Eye (tissue), 1 donor: Measurements from ENCODE around the gene CYP4F2.
"Not testable (repeated sequence)": the region's sequence is repeated elsewhere in the genome, so short reads cannot be mapped to it uniquely, and the experiment has no call there.

Experiments
- DNase-seq: peaks from one replicate; pipeline ENCODE4 v3.0.0-alpha.2; 2015

CYP4F2 gene

DNA sequence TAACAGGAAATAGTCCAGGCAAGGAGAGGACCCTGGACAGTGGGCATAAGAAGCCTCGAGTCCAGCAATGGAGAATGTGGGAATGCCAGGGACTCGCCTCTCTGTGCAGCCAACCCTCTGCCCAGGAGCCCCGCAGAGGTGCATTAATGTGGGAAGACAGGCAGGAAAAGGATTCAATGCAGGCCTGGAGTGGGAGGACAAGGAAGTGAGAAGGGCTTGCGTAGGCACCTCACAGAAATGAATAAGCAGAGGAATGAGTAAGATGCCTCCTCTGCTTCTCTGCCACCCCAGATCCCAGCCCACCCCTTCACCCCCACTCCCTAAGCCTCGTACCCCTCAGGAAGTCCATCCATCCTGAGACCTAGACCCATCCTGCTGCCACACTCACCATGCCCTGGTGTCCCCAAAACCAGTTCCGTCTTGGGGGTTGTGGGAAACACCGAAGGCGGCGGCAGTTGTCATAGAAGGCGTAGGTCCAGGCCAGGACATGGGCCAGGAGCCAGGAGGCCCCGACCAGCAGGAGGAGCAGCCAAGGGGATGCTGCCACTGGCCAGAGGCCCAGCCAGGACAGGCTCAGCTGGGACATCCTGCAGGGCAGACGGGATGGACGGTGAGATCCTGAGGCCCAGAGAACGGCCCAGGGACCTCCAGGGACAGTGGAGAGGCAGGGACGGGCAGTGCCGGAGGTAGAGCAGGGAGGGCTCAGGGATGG, 692 bp downstream of the CYP4F2 start:
- no peak for DNase-seq

DNA sequence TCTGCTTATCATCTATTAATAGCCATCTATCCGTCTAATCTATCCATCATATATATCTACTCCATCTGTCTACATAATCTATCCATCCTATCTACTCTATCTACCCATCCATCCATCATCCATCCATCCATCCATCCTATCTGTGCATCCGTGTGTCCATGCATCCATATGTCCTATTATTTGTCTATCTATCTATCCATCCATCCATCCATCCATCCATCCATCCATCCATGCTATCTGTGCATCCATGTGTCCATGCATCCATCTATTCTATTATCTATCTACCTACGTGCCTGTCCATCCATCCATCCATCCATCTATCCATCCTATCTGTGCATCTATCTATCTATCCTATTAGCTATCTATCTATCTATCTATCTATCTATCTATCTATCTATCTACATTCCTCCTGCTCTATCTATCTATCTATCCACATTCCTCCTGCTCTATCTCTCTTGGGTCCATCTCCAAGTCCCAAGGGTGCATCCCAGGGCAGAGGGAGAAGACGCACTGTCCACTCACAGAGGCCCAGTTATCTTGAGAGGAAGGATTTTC, 1.9 kb downstream of the CYP4F2 start:
- no peak for DNase-seq

DNA sequence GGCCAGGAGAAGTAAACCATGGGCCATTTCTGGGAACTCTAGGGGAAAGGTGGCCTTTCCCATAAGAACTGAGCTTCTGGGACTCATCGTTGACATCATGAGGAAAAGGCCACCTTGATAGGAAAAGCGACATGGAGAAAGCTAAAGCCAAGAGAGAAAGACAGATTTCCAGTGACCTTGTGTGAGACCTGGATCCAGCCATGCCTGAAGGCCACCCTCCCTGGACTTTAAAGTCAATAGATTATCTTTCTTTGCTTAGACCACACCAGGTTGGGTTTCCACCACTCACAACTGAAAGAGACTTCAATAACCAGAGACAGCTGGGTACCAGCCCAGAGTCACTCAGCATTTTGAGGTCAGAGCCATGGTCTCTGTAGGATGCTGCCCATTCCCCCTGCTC, 3.5 kb downstream of the CYP4F2 start:
- DNase-seq: no peak

DNA sequence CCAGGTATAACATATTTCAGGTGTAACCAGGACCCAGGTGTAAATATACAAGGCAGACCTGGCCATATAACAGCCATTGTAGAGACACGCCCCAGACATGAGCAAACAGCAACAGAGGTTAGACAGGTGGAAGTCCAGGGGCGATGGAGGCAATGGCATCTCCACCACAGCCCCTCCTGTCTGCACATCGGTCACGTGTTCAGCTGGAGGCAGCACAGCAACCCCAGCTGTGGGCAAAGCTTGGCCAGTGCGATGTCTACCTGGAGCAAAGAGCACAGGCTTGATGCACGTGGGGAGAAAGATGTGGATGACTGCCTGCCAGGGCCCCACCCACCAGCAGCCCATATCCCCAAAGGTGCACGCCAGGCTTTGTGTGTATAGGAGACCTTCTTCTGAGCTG, 4.4 kb downstream of the CYP4F2 start:
- DNase-seq: no peak

DNA sequence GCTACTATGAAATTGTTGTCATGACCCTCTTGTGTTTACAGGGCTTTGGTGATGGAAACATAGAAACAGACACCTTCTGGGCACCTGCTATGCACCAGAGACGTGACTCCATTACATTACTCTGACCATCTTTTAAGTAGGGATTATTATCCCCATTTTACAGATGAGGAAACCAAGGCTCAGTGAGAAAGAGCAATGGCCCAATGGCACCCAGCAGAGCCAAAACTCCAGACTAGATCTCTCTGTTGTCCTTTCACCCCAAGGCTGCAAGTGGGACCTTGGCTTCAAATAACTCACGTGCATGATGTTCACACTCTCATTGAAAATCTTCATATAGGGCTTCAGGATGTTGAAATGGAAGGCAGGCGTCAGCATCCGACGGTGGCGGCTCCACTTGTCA, 5.9 kb downstream of the CYP4F2 start:
- DNase-seq: no peak

DNA sequence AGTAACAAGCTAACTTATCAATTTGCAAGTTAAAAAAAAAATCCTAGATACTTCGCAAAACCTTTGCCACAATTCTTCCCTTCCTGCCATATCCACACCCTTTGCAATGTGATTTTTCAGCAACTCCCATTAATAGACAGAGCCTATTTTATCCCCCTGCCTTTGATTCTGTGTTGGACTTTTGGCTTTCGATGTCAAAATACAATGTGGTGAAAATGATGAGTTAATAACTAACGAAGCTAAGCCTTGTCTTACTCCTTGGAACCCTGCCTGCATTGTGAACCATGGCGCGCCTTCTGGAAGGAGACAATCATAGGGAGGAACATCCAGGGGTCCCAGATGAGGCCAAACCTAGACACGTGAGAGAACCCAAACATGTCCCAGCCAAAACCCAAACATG, 6.4 kb downstream of the CYP4F2 start:
- DNase-seq: no peak

DNA sequence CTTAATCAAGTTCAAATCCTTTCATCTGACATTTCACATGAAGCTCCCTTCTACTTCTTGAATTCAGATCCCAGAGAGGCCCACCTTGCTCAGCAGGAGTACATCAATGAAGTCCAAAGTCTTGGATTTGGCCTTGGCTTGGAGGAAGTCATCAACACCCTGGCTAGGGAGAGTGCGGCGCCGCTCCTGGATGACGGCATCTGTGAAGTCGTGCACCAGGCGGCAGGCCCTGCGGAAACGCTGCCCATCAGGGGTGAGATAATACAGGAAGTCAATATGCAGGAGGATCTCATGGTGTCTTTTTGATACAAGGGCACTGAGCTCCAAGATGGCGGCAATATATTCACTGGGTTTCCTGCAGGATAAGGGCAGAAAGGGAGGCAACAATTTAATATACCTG, 8.5 kb downstream of the CYP4F2 start:
- not testable (repeated sequence) for DNase-seq

DNA sequence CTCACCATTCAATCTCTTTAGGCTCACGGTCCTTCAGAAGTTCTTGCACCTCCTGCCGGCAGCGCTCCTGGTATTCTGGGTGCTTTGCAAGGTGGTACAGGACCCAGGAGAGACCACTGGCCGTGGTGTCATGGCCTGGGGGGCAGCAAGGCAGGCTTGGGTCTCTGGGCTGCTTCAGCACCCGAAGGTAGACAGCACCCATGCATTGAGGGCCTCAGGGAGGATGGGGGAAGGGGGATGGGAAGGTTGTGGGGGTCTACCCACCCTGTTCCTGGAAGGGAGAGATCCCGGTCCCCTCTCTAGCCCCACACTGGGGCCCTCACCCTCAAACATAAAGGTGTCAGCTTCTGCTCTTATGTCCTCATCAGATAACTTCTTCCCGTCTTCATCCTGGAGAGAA, 12.0 kb downstream of the CYP4F2 start:
- no peak for DNase-seq

DNA sequence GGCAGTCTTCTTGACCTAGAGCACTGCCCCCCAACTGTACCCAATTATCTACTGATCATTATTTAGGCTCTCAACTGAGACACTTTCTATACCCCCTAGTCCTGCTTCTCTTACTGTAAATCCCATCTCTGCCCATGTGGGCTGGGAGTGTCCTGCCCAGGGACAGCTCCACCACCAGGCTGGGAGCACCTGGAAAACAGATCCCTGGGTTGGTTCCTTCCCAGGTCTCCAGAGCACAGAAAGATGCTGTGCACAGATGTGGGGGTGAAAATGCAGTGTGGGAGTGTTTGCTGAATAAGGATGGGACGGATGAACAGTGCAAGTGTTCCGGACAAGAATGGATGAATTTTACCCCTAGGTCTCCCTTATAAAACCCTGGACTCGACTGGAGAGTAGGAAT, 12.7 kb downstream of the CYP4F2 start:
- DNase-seq: no peak

DNA sequence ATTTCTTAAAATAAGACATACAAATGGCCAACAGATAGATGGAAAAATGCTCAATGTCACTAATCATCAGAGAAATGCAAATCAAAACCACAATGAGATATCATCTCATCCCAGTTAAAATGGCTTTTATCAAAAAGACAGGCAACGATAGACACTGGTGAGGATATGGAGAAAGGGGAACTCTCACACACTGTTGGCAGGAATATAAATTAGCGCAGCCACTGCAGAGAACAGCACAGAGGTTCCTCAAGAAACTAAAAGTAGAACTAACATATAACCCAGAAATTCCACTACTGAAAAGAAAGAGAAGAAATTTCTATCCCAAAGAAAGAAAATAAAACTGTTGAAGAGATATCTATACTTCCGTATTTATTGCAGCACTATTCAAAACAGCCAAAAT, 14.5 kb downstream of the CYP4F2 start:
- not testable (repeated sequence) for DNase-seq

DNA sequence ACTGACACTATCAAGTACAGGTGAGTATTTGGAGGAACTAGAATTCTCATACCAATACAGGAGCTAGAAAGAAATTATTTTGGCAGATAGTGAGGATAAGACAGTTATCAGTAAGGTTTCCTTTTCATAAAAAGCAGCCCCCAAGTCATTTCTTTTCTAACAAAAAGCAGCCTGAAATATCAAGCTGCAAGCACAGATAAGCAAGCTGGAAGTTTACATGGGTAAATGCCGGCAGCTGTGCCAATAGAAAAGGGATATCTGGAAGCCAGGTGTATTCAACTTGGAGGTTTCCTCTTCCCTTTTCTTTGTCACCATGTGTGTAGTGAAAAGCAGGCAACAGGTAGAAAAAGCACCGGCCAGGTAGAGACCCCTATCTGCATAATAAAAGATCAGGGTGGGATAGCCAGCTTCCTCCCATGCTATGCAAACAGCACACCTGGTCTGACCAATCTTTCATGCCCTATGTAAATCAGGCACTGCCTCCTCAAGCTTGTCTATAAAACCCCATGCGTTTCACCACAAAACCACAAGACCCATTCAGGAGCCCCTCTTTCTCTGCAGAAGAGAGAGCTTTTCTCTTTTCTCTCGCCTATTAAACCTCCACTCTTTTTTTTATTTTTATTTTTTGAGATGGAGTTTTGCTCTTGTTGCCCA, 22.9 kb downstream of the CYP4F2 start:
- DNase-seq: no peak

DNA sequence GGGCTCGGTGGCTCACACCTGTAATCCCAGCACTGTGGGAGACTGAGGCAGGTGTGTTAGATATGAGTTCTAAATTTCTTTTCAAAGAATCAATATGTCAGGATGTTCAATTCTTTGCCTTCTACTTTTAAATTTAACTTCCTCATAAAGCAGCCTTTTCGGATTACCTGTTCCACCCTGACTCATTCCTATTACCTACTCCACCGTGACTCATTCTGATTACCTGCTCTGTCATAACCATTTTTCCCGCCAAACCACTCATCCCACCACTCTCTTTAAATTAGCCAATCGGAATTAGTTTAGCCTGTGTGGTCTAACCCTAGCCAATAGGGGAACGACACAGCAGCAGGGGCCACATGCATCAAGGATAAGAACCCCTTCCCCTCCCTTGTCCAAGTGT, 24.1 kb downstream of the CYP4F2 start:
- not testable (repeated sequence) for DNase-seq

DNA sequence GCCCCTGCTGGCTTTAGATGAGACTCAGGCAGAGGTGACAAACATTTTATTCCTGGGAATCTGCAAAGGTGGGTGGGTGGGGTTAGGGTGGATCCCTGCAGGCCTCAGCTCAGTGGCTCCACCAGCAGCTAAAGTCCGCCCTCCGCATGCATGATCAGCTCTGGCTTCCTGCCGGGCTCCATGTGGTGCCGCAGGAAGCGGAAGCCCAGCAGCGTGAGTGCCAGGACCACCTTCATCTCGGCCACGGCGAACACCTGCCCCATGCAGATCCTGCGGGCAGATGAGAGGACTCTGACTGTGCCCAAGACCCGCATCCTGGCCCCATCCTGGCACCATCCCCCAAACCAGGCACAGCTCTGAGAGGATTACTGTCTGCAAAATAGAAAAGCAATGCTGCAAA, 26.3 kb downstream of the CYP4F2 start:
- no peak for DNase-seq

DNA sequence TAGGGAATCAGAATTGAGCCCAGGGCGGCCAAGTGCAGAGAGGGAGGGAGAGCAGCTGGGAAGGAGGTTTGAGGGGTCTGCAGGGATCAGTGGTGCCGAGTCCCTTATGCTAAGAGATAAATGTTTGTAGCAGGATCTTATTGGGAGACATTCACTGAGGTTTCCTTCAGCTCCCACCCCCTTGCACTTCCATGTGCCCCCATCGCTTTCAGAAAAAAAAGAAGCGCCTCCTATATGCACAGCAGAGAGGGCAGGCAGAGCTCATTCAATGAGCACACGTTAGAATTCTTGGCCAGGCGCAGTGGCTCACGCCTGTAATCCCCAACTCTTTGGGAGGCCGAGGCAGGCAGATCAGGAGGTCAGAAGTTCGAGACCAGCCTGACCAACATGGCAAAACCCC, 28.0 kb downstream of the CYP4F2 start:
- DNase-seq: no peak

DNA sequence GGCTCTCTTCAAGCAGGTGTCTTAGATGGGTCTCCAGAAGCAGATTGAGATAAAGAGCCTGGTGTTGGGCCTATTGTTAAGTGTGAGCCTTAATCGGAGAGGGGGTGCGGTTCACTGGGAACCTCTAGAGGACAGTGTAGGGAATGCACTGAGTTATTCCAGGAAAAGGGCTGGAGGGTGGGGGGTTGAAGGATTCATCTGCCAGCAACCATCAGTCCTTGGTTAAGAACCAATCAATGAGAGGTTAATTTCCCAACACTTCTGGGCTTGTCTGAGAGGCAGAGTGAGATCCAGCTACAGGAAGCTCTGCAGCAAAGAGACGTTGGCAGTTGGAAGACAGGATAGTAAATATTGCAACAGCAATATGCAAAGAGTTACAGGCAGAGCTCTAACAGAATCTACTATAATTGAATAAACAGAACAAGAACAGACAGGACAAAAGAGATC, 28.7 kb downstream of the CYP4F2 start:
- peak; percentile 67 for DNase-seq

DNA sequence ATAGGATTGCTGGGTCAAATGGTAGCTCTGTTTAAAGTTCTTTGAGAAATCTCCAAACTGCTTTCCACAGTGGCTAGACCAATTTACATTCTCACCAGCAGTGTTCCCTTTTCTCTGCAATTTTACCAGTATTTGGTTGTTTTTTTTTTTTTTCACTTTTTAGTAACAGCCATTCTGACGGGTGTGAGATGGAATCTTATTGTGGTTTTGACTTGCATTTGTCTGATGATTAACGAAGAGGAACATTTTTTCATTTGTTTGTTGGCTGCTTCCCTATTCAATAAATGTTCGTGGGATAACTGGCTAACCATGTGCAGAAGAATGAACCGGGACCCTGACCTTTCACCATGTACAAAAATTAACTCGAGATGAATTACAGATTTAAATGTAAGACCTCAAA, 31.2 kb downstream of the CYP4F2 start:
- DNase-seq: no peak

DNA sequence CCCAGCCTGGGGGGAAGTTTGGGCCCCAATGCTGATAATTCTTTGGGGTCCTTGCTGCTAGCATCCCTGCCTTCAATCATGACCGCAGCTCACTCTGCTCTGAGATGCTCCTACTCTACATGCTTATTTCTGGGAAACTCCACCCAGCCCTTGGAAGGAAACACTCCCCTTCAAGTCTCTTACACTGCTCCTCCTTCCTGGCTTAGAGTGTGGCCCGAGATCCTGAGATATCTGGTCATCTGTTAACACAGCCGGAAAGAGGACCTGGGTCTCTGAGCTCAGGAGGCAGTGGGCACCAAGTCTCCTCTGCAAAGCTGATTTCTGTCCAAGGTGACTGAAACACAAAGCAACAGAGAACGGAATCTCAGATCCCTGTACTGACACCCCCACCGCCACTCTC, 33.0 kb downstream of the CYP4F2 start:
- DNase-seq: no peak

DNA sequence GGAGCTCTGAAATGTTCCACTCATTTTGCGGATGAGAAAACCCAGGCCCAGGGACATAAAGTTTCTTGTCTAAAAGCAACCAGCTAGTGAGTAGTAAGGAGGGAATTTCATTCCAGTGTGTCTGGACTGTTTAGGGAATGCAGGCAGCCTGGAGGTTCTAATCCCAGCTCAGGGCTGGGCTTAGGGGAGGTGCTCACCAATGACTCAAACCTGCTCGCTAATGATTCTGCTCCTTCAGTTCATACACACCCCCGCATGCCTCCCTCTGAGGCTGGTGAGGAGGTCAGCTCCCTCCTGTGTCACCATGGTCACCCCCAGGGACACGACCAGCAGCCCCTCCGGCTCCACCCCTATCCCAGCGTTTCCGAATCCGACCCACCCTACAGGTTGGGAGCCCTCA, 34.6 kb downstream of the CYP4F2 start:
- no peak for DNase-seq

DNA sequence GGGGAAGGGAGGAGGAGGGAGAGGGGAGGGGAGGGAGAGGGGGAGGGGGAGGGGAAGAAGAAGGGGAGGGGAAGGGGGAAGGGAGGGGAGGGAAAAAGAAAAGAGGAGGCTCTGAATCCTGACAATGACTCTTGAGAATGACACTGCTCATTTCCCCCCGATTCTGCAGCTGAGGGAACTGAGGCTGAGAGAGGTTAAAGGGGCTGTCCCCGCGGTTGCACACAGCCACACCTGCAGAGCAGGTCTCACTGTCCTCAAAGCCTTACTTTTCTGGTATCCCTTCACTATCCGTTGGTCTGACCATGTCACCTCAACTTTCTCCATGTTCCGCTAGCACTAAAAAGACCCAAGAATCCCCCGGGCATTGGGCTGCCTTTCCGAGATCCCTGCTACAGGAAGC, 35.4 kb downstream of the CYP4F2 start:
- DNase-seq: no peak

DNA sequence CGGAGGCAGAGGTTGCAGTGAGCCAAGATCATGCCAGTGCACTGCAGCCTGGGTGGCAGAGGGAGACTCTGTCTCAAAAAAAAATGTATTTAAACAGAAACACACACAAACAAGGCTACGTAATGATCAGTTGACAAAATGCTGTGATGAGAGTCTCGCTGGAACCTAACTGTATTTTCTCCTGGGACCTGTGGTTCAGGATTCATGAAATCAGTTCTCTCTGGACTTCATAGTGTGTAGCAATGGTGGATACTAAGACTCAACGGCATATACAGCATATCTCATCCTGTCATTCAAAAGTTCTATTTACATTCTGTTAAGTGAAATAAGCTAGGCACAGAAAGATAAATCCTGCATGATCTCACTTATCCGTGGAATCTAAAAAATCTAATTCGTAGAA, 37.4 kb downstream of the CYP4F2 start:
- DNase-seq: no peak

DNA sequence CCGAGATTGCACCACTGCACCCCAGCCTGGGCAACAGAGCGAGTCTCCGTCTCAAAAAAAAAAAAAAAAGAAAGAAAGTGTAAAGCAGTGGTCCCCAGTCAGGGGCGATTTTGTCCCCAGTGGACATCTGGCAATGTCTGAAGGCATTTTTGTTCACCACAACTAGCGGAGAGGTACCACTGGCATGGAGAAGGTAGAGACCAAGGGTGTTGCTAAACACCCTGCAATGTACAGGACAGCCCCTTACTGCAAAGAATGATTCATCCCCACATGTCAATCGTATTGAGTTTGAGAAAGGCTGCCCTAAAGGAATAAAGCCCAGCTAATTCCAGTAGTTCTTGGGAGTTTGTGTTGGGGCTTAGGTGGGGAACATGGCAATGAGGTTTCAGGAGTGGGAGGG, 38.7 kb downstream of the CYP4F2 start:
- no peak for DNase-seq

DNA sequence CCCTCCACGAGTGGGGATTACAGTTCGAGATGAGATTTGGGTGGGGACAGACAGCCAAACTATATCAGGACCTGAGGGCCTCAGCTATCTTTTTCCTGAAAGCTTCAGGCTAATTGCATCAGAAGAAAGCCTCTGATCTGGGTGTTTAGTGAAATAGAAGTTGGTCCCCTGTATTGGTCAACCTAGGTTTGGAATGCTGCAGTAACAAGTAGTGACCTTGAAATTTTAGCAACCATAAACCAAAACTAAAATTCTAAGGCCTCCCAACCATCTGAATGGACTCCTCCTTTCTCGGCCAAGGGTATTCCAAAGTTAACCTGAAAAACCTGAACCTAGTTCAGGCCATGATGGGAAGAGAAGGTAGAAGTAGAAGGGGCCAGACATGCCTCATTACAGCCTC, 47.5 kb downstream of the CYP4F2 start:
- DNase-seq: no peak

DNA sequence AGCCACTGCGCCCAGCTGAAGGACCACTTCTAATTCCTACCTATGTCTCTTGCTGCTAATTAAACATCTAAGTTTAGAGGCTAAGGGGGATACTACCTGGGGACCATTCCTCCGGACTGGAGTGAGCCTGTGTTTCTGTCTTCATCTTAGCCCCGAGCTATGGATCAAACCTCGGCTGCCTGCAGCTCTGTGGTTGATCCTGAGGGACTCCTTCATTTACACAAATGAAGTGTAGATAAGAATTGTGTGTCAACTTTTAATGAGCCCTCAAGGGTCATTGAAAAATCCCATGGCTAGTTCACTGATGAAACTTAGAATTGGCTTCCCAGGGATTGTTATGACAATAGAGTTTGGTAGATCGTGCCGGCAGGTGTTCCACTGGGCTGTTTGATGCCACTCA, 51.0 kb downstream of the CYP4F2 start:
- no peak for DNase-seq

DNA sequence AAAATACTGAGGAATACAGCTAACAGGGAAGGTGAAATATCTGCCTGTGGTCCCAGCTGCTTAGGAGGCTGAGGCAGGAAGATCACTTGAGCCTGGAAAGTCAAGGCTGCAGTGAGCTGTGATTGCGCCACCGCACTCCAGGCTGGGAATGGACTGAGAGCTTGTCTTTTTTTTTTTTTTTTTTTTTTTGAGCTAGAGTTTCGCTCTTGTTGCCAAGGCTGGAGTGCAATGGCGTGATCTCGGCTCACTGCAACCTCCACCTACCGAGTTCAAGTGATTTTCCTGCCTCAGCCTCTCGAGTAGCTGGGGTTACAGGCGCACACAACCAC, 54.0 kb downstream of the CYP4F2 start:
- not testable (repeated sequence) for DNase-seq
